HepG2 (cell line): ENCODE measurements around the gene PRSS8. TPM values are rescaled to one million over a fixed set of nuclear protein-coding genes. Genes with fewer than 3 reads are reported as not detected.

ENCODE experiments used
- ATAC-seq: fragments of 200-7000 bp; cut with Tn5 transposase; 3 replicates; pipeline ENCODE4 v1.9.1; 2020; ENCODE audit warnings: mild to moderate bottlenecking, moderate library complexity
- BruUV-seq: library from RNA; stranded (reverse); fragments of 400-500 nt; replicated peaks from 2 replicates; lab custom pipeline; 2021; lab: Mats Ljungman, UMichigan
- CTCF ChIA-PET: fragments of 300-600 bp; formaldehyde crosslinking; extraction: SDS; loops from one replicate; lab custom pipeline; 2021; ENCODE audit warnings: low total read pairs, inconsistent platforms, low intra/inter-chr PET ratio; lab: Yijun Ruan, JAX
- POLR2A ChIA-PET: fragments of 350-600 bp; sonication (Branson Sonifier 250); formaldehyde crosslinking; loops from one replicate; lab custom pipeline; 2020; ENCODE audit warnings: antibody characterized with exemption, inconsistent platforms; lab: Yijun Ruan, JAX
- DNase-seq: peaks from one replicate; pipeline ENCODE4 v3.0.0-alpha.2; 2015; ENCODE audit warnings: low spot score
- FAIRE-seq: peaks from 3 replicates; lab custom pipeline; 2011; peaks lifted over from hg19 to GRCh38; lab: Jason Lieb, UNC
- H2AFZ ChIP-seq: one replicate; pipeline ENCODE4 v1.6.1; 2011; ENCODE audit warnings: low read length, inconsistent platforms
- H3K27ac ChIP-seq: fragments of 300-600 bp; 3 replicates; pipeline ENCODE4 v1.8.0; 2011; ENCODE audit warnings: mixed run types, mild to moderate bottlenecking, mixed read lengths, low read length, inconsistent platforms; ENCODE audit not compliant: insufficient read depth; ENCODE audit errors: extremely low read length
- H3K27me3 ChIP-seq, 2 experiments: fragments of 200-600 bp in 1 of 2; 2 replicates in 1 of 2; 3 replicates in 1 of 2; pipeline versions ENCODE4 v1.6.0 to v1.8.0; 2011; ENCODE audit warnings: low read length in 2 of 2, mild to moderate bottlenecking in 2 of 2, moderate library complexity in 2 of 2, inconsistent platforms in 1 of 2; ENCODE audit not compliant: insufficient read depth in 2 of 2, control insufficient read depth in 1 of 2
- H3K36me3 ChIP-seq, 2 experiments: fragments of 200-600 bp in 1 of 2; replicated peaks in 1 of 2; 2 replicates in 1 of 2; 3 replicates in 1 of 2; pipeline versions ENCODE4 v1.5.1 to v1.8.0; 2011; ENCODE audit warnings: low read length in 2 of 2, inconsistent platforms in 1 of 2; ENCODE audit not compliant: insufficient read depth in 2 of 2, control insufficient read depth in 1 of 2
- H3K4me1 ChIP-seq: 2 replicates; pipeline ENCODE4 v1.5.1; 2012; ENCODE audit warnings: low read length, inconsistent platforms; ENCODE audit not compliant: insufficient read depth
- H3K4me2 ChIP-seq: 2 replicates; pipeline ENCODE4 v1.6.0; 2011; ENCODE audit warnings: low read depth, low read length, inconsistent platforms
- H3K4me3 ChIP-seq, 3 experiments: fragments of 200-600 bp in 1 of 3; sonication (generic), shearing (Covaris generic) in 1 of 3; replicated peaks in 1 of 3; 2 replicates each; pipeline ENCODE4 v1.5.1; 2011 to 2016; ENCODE audit warnings: low read length in 3 of 3, inconsistent platforms in 2 of 3, low read depth in 2 of 3, mild to moderate bottlenecking in 2 of 3, control low read depth in 1 of 3, mixed read lengths in 1 of 3; ENCODE audit not compliant: insufficient read depth in 1 of 3
- H3K79me2 ChIP-seq: one replicate; pipeline ENCODE4 v1.6.1; 2011; ENCODE audit warnings: low read length, inconsistent platforms; ENCODE audit not compliant: insufficient read depth
- H3K9ac ChIP-seq: 2 replicates; pipeline ENCODE4 v1.6.0; 2011; ENCODE audit warnings: mild to moderate bottlenecking, low read depth, low read length, inconsistent platforms; ENCODE audit not compliant: insufficient read depth
- H3K9me3 ChIP-seq: 2 replicates; pipeline ENCODE4 v1.5.1; 2012; ENCODE audit warnings: mild to moderate bottlenecking, low read length
- H4K20me1 ChIP-seq: 2 replicates; pipeline ENCODE4 v1.6.0; 2011; ENCODE audit warnings: inconsistent platforms, mild to moderate bottlenecking, low read length, moderate library complexity; ENCODE audit not compliant: insufficient read depth
- DPF2 ChIP-seq: sonication (generic); formaldehyde crosslinking; IDR thresholded peaks from 2 replicates; pipeline ENCODE4 v1.4.0; 2020; ENCODE audit warnings: mild to moderate bottlenecking, low read depth, missing genetic modification reagents, borderline replicate concordance
- IKZF4 ChIP-seq: sonication (generic); formaldehyde crosslinking; IDR thresholded peaks from 2 replicates; pipeline ENCODE4 v1.5.1; 2020; ENCODE audit warnings: borderline replicate concordance, mild to moderate bottlenecking, low read depth, missing genetic modification reagents; ENCODE audit errors: not compliant biosample characterization
- MEIS2 ChIP-seq: sonication (generic); formaldehyde crosslinking; IDR thresholded peaks from 2 replicates; pipeline ENCODE4 v1.9.0; 2021; ENCODE audit warnings: mild to moderate bottlenecking, missing genetic modification reagents
- MYNN ChIP-seq: sonication (generic); formaldehyde crosslinking; IDR thresholded peaks from 2 replicates; pipeline ENCODE4 v1.4.0; 2020; ENCODE audit warnings: mild to moderate bottlenecking, low read depth, missing genetic modification reagents
- POLR2G ChIP-seq: fragments of 200-400 bp; formaldehyde crosslinking; IDR thresholded peaks from 2 replicates; pipeline ENCODE4 v1.6.1; 2018; ENCODE audit warnings: mild to moderate bottlenecking, low read depth, low read length, moderate library complexity
- SAP130 ChIP-seq: IDR thresholded peaks from 2 replicates; pipeline ENCODE4 v1.6.1; 2016; ENCODE audit warnings: low read depth
- TGIF2 ChIP-seq: IDR thresholded peaks from 2 replicates; pipeline ENCODE4 v1.6.1; 2016; ENCODE audit warnings: control low read depth, missing compliant biosample characterization
- ZFP1 ChIP-seq: IDR thresholded peaks from 2 replicates; pipeline ENCODE4 v1.6.1; 2016
- ZFX ChIP-seq: sonication (generic); formaldehyde crosslinking; IDR thresholded peaks from 2 replicates; pipeline ENCODE4 v1.4.0; 2020; ENCODE audit warnings: mild to moderate bottlenecking, low read depth, missing genetic modification reagents, moderate library complexity
- ZNF256 ChIP-seq: sonication (generic); formaldehyde crosslinking; conservative IDR thresholded peaks from 2 replicates; pipeline ENCODE4 v1.4.0; 2020; ENCODE audit warnings: missing genetic modification reagents
- ZNF501 ChIP-seq: sonication (generic); formaldehyde crosslinking; IDR thresholded peaks from 2 replicates; pipeline ENCODE4 v1.5.1; 2020; ENCODE audit warnings: mild to moderate bottlenecking, moderate library complexity, missing genetic modification reagents
- ZNF841 ChIP-seq: sonication (generic); formaldehyde crosslinking; IDR thresholded peaks from 2 replicates; pipeline ENCODE4 v1.8.1; 2023; ENCODE audit warnings: missing genetic modification reagents, borderline replicate concordance
- WGBS: methylation state at CpG from one replicate; pipeline ENCODE4 v1.1.6; 2017; ENCODE audit warnings: low lambda C conversion rate; 5-methylcytosine and 5-hydroxymethylcytosine counted together
- in situ Hi-C: cut with HindIII; loops from 2 replicates; pipeline ENCODE4 v1.10.0; 2017; ENCODE audit warnings: low pct_unique_long_range_greater_than_20kb; ENCODE audit not compliant: extremely low pct_ligation_motif_present
- intact Hi-C: fragments of 100-400 bp; cut with micrococcal nuclease; formaldehyde crosslinking; loops from one replicate; pipeline ENCODE4 v1.10.0; 2022; ENCODE audit not compliant: unreplicated experiment
- polyA plus RNA-seq, 8 experiments: library from polyadenylated mRNA; depleted of rRNA in 3 of 8; stranded (reverse) in 7 of 8; unstranded in 1 of 8; fragments of >200 nt; fragmentation: Illumina TruSeq in 4 of 8; extraction: Trizol in 4 of 8; gene quantifications; 2 replicates each; pipeline versions ENCODE4 v1.2.1 to v1.2.3, GENCODE V29; 2011 to 2016; ENCODE audit warnings: low read depth in 4 of 8, missing spikeins in 1 of 8, mixed read lengths in 1 of 8; ENCODE audit not compliant: insufficient read depth in 1 of 8
- total RNA-seq, 5 experiments: library from RNA; depleted of rRNA; stranded (reverse); fragments of >200 nt; fragmentation: Illumina TruSeq; extraction: Trizol; gene quantifications; 2 replicates each; pipeline ENCODE4 v1.2.3, GENCODE V29; 2016; ENCODE audit warnings: low read depth in 1 of 5
- TF ChIP-seq, protein P1 (sequence below): sonication (generic); formaldehyde crosslinking; IDR thresholded peaks from 2 replicates; pipeline ENCODE4 v1.5.0; 2020; ENCODE audit warnings: mild to moderate bottlenecking, missing genetic modification reagents, borderline replicate concordance

PRSS8 gene
- total and polyA plus RNA-seq, 2 of the 13 experiments (the other 11 are each of a cell fraction or from before 2014, with no cell fraction given) = 2.6 to 7.2 TPM

- TF ChIP-seq MEIS2 (CRISPR knock-in tag) (0 out of 2 replicates have a peak, but pooled peaks have one; percentile 32), ZNF501 (CRISPR knock-in tag) (0 out of 2 replicates have a peak, but pooled peaks have one; percentile 18), ZFX (peak; percentile 23; the same call in 1 of the 2 replicates)
- TF ChIP-seq, protein P1, sequence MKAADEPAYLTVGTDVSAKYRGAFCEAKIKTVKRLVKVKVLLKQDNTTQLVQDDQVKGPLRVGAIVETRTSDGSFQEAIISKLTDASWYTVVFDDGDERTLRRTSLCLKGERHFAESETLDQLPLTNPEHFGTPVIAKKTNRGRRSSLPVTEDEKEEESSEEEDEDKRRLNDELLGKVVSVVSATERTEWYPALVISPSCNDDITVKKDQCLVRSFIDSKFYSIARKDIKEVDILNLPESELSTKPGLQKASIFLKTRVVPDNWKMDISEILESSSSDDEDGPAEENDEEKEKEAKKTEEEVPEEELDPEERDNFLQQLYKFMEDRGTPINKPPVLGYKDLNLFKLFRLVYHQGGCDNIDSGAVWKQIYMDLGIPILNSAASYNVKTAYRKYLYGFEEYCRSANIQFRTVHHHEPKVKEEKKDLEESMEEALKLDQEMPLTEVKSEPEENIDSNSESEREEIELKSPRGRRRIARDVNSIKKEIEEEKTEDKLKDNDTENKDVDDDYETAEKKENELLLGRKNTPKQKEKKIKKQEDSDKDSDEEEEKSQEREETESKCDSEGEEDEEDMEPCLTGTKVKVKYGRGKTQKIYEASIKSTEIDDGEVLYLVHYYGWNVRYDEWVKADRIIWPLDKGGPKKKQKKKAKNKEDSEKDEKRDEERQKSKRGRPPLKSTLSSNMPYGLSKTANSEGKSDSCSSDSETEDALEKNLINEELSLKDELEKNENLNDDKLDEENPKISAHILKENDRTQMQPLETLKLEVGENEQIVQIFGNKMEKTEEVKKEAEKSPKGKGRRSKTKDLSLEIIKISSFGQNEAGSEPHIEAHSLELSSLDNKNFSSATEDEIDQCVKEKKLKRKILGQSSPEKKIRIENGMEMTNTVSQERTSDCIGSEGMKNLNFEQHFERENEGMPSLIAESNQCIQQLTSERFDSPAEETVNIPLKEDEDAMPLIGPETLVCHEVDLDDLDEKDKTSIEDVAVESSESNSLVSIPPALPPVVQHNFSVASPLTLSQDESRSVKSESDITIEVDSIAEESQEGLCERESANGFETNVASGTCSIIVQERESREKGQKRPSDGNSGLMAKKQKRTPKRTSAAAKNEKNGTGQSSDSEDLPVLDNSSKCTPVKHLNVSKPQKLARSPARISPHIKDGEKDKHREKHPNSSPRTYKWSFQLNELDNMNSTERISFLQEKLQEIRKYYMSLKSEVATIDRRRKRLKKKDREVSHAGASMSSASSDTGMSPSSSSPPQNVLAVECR (CRISPR knock-in tag) = 0 out of 2 replicates have a peak, but pooled peaks have one; percentile 28
- TF ChIP-seq, all 625 proteins: peak for 10; not testable (repeated sequence) for 615
These were observed 34.5 kb downstream of the PRSS8 start (continued) for GRCh38 chr16:31100876-31101641.

DNA sequence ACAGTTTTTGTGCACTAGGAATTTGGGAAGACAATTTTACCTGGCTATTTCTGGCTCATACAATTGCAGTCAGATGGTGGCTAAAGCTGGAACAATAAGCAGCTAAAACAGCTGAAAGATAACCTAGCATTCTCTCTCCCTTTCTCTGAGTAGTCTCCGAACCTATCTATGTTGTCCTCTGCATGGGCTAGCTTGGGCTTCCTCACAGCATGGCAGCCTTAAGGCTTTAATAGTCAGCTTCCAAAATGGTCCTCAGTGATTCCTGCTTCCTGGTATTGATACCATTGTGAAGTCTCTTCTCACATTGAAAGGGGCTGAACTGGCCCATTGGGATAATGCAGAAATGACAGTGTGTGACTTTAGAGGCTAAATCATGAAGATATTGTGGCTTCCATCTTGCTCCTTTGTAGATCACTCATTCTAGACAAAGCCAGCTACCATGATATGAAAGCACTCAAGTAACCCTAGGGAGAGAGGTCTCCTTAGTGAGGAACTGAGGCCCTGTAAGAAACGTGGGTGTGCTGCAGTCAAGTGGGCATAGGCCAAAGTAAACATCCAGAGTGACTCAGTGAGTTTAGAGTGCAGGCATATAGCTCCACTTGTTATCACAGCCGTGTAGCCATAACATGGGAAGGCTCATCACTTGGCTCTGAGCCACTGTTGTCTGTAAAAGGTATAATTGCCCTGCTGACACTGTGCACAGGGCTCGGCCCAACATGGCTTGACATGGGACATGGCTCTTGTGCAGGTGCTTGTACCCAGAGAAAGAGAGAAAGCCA is 35.5 kb downstream of the PRSS8 start:
- Histone ChIP-seq H3K9me3 (no peaks in the 10 kb centered on the region), H3K4me1 (peaks cover 33% of the 10 kb centered on the region), H3K27me3 (no peaks in the 10 kb centered on the region), H3K27ac (no peak overlapping the region), H3K4me3 (no peak overlapping the region), H3K36me3 (no peaks in the 10 kb centered on the region), H3K4me2 (no peak overlapping the region), H4K20me1 (no peaks in the 10 kb centered on the region), H2AFZ (no peak overlapping the region), H3K79me2 (no peaks in the 10 kb centered on the region), H3K9ac (no peak overlapping the region)
- DNase-seq (peak; percentile 34), FAIRE-seq (no peak), ATAC-seq (no peak)
- in situ Hi-C loops = no loop called here
- CTCF ChIA-PET = no interaction called here
- WGBS = 17% methylated on average over 4 of the region's 4 CpGs
- BruUV-seq = no TSS peak
- intact Hi-C loops = loop anchor here (10.0 kb wide), 1 partner anchor 145 kb away; the partner anchor contains the start of gene SETD1A
- POLR2A ChIA-PET = interaction anchor here (1.0 to 3.0 kb wide), 6 partner anchors 14 to 78 kb away, joined by 3 to 25 read pairs (median 4); partner anchors contain the start of genes KAT8, ZNF646 and ZNF668
- TF ChIP-seq TGIF2 (CRISPR knock-in tag) (no peak), ZNF841 (CRISPR knock-in tag) (no peak), MYNN (no peak), DPF2 (no peak), POLR2G (no peak), ZNF256 (CRISPR knock-in tag) (no peak), IKZF4 (no peak), SAP130 (no peak), ZFP1 (no peak)
